ENCODE measurements around the gene BTNL2.

GRCh38 chr6:32371229-32371628 is 35.8 kb downstream of the BTNL2 start:
- TF ChIP-seq GATA2 (IDR thresholded peaks at IDR 0.05; ENCODE audit: low read depth, low read length) (no peak), GATA3 (IDR thresholded peaks at IDR 0.05; ENCODE audit: low read depth, low read length) (no peak)
